HFF-Myc (cell line): ENCODE measurements around the gene WDR18.

Source experiments
- DNase-seq: peaks from one replicate; pipeline ENCODE4 v3.0.0-alpha.2; 2011; ENCODE audit warnings: low read depth; ENCODE audit errors: extremely low read depth
- H3K4me3 ChIP-seq: replicated peaks from 2 replicates; pipeline ENCODE4 v1.5.1; 2011; ENCODE audit warnings: low read depth, mild to moderate bottlenecking, control low read depth, low read length
- CTCF ChIP-seq: IDR thresholded peaks from 2 replicates; pipeline ENCODE4 v1.5.1; 2012; ENCODE audit warnings: mild to moderate bottlenecking, low read depth, low read length, control low read depth; ENCODE audit errors: missing control alignments

WDR18 gene

GRCh38 chr19:960601-960938 lies 23.6 kb upstream of the WDR18 start:
- no peak for DNase-seq
- no peak overlapping the region for H3K4me3 ChIP-seq
- TF ChIP-seq CTCF, result no peak

GRCh38 chr19:961866-962620 lies 22.1 kb upstream of the WDR18 start:
- TF ChIP-seq CTCF, result no peak
- no peak overlapping the region for H3K4me3 ChIP-seq
- no peak for DNase-seq

GRCh38 chr19:962683-963400 lies 21.3 kb upstream of the WDR18 start:
- DNase-seq, result no peak
- no peak overlapping the region for H3K4me3 ChIP-seq
- no peak for TF ChIP-seq CTCF

GRCh38 chr19:963486-963951 lies 20.6 kb upstream of the WDR18 start:
- no peak for DNase-seq
- no peak overlapping the region for H3K4me3 ChIP-seq
- TF ChIP-seq CTCF, result no peak

- no peak overlapping the region for H3K4me3 ChIP-seq
Measured at GRCh38 chr19:964116-964520, 20.0 kb upstream of the WDR18 start.

More at GRCh38 chr19:964116-964520, 20.0 kb upstream of the WDR18 start:
- no peak for TF ChIP-seq CTCF
- no peak for DNase-seq
